ENCODE measurements around the gene ARHGEF33.

ARHGEF33 gene

GRCh38 chr2:38978908-38979307 lies 89.2 kb downstream of the ARHGEF33 start:
- H3K36me3 ChIP-seq (ENCODE audit: control insufficient read depth, insufficient read depth, low read length) = no peaks in the 10 kb centered on the region
- no peaks in the 10 kb centered on the region for H3K27me3 ChIP-seq (replicated peaks; ENCODE audit: control insufficient read depth, insufficient read depth, low read length)
- H3K4me3 ChIP-seq (replicated peaks; ENCODE audit: low read depth, low read length) = no peak overlapping the region
- no peak for TF ChIP-seq CTCF (IDR thresholded peaks at IDR 0.05; ENCODE audit: insufficient read depth, low read length, poor library complexity, severe bottlenecking)
- no peak for DNase-seq (ENCODE audit: extremely low read depth, insufficient read length)

DNA sequence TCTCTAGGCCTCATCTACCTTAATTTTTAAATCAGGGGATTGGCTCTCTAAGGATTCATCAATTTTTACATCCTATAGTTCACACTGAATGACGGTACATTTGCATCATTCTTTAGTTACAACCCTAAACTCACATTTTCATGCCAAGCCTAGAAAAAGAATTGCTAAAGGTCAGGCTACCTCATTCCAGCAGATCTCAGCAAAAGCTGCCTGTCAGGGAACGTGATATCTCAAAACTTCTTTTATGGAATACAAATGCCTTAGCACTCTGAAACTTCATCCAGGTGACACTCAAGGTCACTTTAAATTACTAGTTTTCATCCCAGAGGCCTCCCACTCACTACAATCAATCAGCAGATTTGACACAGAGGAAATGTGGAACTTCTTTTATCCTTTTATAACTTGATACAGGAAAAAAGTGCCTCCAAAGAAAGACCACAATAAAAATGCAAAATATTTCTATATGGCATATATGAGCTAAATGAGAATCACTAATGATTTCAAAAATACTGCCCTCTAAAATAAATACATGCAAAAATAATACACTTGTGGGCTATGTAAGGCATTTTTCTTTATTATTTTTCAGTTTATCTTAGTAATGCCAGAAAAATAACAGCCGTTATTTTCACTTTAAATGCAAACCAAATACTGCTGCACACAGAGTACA lies 91.5 kb downstream of the ARHGEF33 start:
- no peak overlapping the region for H3K4me3 ChIP-seq (replicated peaks; ENCODE audit: low read depth, low read length)
- no peak for TF ChIP-seq CTCF (IDR thresholded peaks at IDR 0.05; ENCODE audit: insufficient read depth, low read length, poor library complexity, severe bottlenecking)
- no peaks in the 10 kb centered on the region for H3K27me3 ChIP-seq (replicated peaks; ENCODE audit: control insufficient read depth, insufficient read depth, low read length)
- no peak for DNase-seq (ENCODE audit: extremely low read depth, insufficient read length)
- H3K36me3 ChIP-seq (ENCODE audit: control insufficient read depth, insufficient read depth, low read length) = no peaks in the 10 kb centered on the region; the same call in none of the 2 replicates

DNA sequence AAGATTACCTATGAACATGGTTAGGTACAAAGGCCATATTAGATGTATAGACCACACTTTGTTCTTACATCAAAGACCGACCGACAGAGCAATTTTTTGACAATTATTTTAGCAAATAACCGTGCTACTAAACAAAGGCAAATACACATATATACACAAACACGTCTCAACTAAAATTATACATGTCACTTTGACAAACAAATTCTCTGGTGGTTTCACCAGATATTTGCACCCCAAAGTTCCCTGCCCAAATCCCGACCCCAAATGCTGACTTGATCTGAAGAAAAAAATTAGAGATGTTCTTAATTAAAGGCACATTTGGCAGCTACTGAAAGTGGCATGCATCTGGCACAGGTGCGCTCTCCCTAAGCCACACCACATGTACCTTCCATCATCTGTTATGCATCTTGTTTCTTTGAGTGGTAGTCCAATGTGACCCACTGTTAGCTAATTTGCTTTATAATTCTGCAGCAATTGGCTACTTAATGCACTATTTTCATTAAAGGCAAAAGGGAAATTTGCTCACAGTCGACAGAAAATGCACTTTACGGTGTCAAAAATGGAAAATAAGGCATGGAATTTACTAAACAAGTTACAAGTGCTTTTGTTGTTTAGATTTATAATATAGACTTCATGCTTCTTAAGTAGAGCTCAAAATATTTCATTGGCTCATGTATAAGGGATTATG lies 92.1 kb downstream of the ARHGEF33 start:
- Histone ChIP-seq H3K36me3 (ENCODE audit: control insufficient read depth, insufficient read depth, low read length) (no peaks in the 10 kb centered on the region; the same call in none of the 2 replicates), H3K27me3 (replicated peaks; ENCODE audit: control insufficient read depth, insufficient read depth, low read length) (no peaks in the 10 kb centered on the region), H3K4me3 (replicated peaks; ENCODE audit: low read depth, low read length) (no peak overlapping the region)
- DNase-seq (ENCODE audit: extremely low read depth, insufficient read length) = no peak
- TF ChIP-seq CTCF (IDR thresholded peaks at IDR 0.05; ENCODE audit: insufficient read depth, low read length, poor library complexity, severe bottlenecking) = no peak

GRCh38 chr2:38982498-38982897 lies 92.8 kb downstream of the ARHGEF33 start:
- Histone ChIP-seq H3K27me3 (replicated peaks; ENCODE audit: control insufficient read depth, insufficient read depth, low read length) (no peaks in the 10 kb centered on the region), H3K36me3 (ENCODE audit: control insufficient read depth, insufficient read depth, low read length) (no peaks in the 10 kb centered on the region; the same call in none of the 2 replicates), H3K4me3 (replicated peaks; ENCODE audit: low read depth, low read length) (no peak overlapping the region)
- no peak for DNase-seq (ENCODE audit: extremely low read depth, insufficient read length)
- TF ChIP-seq CTCF (IDR thresholded peaks at IDR 0.05; ENCODE audit: insufficient read depth, low read length, poor library complexity, severe bottlenecking) = no peak

DNA sequence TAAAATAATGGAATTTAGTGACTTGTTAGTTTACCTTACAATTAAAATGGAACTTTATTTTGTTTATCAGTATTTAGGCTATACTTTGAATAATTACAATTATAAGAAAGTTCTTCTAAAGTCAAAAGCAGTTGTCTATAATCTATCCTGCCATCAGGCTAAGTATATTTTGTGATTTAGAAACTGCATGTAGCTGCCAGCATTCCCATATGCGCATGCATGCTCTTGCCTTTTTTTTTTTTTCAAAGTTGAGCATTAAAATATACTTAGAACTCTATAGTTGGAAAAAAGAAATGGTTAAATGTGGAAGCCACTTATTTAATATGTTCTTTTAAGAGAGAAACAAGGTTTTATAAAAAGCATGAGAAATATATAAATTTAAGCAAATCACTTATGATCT lies 99.0 kb downstream of the ARHGEF33 start:
- no peak for DNase-seq (ENCODE audit: extremely low read depth, insufficient read length)
- no peak for TF ChIP-seq CTCF (IDR thresholded peaks at IDR 0.05; ENCODE audit: insufficient read depth, low read length, poor library complexity, severe bottlenecking)
- Histone ChIP-seq H3K36me3 (ENCODE audit: control insufficient read depth, insufficient read depth, low read length) (no peaks in the 10 kb centered on the region; the same call in none of the 2 replicates), H3K4me3 (replicated peaks; ENCODE audit: low read depth, low read length) (no peak overlapping the region), H3K27me3 (replicated peaks; ENCODE audit: control insufficient read depth, insufficient read depth, low read length) (no peaks in the 10 kb centered on the region)

All from GM06990 (cell line).